Caco-2 (cell line): Measurements from ENCODE around the gene ATP2C1. TPM values are rescaled to one million over a fixed set of nuclear protein-coding genes. Genes with fewer than 3 reads are reported as not detected.

Experiments
- BruUV-seq: library from RNA; stranded (reverse); fragments of 400-500 nt; replicated peaks from 2 replicates; lab custom pipeline; 2021; lab: Mats Ljungman, UMichigan
- CTCF ChIA-PET: fragments of 300-600 bp; sonication (Branson Sonifier 250); formaldehyde crosslinking; loops from one replicate; lab custom pipeline; 2022; ENCODE audit warnings: antibody characterized with exemption; lab: Charles Lee
- POLR2A ChIA-PET: fragments of 300-600 bp; sonication (Branson Sonifier 250); formaldehyde crosslinking; loops from one replicate; lab custom pipeline; 2022; ENCODE audit warnings: antibody characterized with exemption; lab: Charles Lee
- DNase-seq, 2 experiments: peaks; one replicate each; pipeline versions ENCODE4 v3.0.0 to v3.0.0-alpha.2; 2020 to 2022
- H3K27me3 ChIP-seq: replicated peaks from 2 replicates; pipeline ENCODE4 v1.6.0; 2011; ENCODE audit warnings: low read length; ENCODE audit not compliant: control insufficient read depth, insufficient read depth
- H3K36me3 ChIP-seq: 2 replicates; pipeline ENCODE4 v1.5.1; 2011; ENCODE audit warnings: low read length; ENCODE audit not compliant: control insufficient read depth, insufficient read depth
- H3K4me1 ChIP-seq: fragments of 250-450 bp; sonication (Bioruptor Pico); 2 replicates; pipeline ENCODE4 v1.5.1; 2020; ENCODE audit warnings: mild to moderate bottlenecking
- H3K4me3 ChIP-seq: 2 replicates; pipeline ENCODE4 v1.5.1; 2011; ENCODE audit warnings: low read depth, mild to moderate bottlenecking, control low read depth, low read length
- H3K9me3 ChIP-seq: fragments of 250-450 bp; sonication (Bioruptor Pico); 2 replicates; pipeline ENCODE4 v1.5.1; 2020; ENCODE audit warnings: mild to moderate bottlenecking, moderate library complexity
- H3K27ac Mint-ChIP-seq: one replicate; pipeline ENCODE4 v1.8.0; 2022; ENCODE audit warnings: mixed read lengths; ENCODE audit not compliant: unreplicated experiment
- H3K27me3 Mint-ChIP-seq: one replicate; pipeline ENCODE4 v1.8.0; 2022; ENCODE audit warnings: mixed read lengths; ENCODE audit not compliant: insufficient read depth, unreplicated experiment
- H3K36me3 Mint-ChIP-seq: one replicate; pipeline ENCODE4 v1.8.0; 2022; ENCODE audit warnings: mild to moderate bottlenecking, mixed read lengths; ENCODE audit not compliant: insufficient read depth, unreplicated experiment
- H3K4me1 Mint-ChIP-seq: one replicate; pipeline ENCODE4 v1.8.0; 2022; ENCODE audit warnings: low read depth, mixed read lengths; ENCODE audit not compliant: unreplicated experiment
- H3K4me3 Mint-ChIP-seq: one replicate; pipeline ENCODE4 v1.8.0; 2022; ENCODE audit warnings: mild to moderate bottlenecking, moderate library complexity, mixed read lengths; ENCODE audit not compliant: unreplicated experiment
- H3K9me3 Mint-ChIP-seq: one replicate; pipeline ENCODE4 v1.8.0; 2022; ENCODE audit warnings: mixed read lengths; ENCODE audit not compliant: unreplicated experiment
- intact Hi-C: fragments of 100-400 bp; cut with micrococcal nuclease; formaldehyde crosslinking; loops from one replicate; pipeline ENCODE4 v1.10.0; 2022; ENCODE audit not compliant: unreplicated experiment
- total RNA-seq: library from RNA; stranded (reverse); gene quantifications from 2 replicates; pipeline ENCODE4 v1.2.3, GENCODE V29; 2022
- TF ChIP-seq, protein P1 (sequence below), 2 experiments: fragments of 200-600 bp in 1 of 2; IDR thresholded peaks; 1 replicate in 1 of 2; 2 replicates in 1 of 2; pipeline versions ENCODE4 v1.5.1 to v1.8.0; 2011 to 2022; ENCODE audit warnings: antibody characterized with exemption in 1 of 2, control low read depth in 1 of 2, inconsistent platforms in 1 of 2, low read depth in 1 of 2, low read length in 1 of 2, mild to moderate bottlenecking in 1 of 2, moderate library complexity in 1 of 2; ENCODE audit not compliant: insufficient read depth in 1 of 2, severe bottlenecking in 1 of 2, unreplicated experiment in 1 of 2

The ATP2C1 gene
- total RNA-seq, 1 experiment from 2014 or later = 64.9 TPM

DNA sequence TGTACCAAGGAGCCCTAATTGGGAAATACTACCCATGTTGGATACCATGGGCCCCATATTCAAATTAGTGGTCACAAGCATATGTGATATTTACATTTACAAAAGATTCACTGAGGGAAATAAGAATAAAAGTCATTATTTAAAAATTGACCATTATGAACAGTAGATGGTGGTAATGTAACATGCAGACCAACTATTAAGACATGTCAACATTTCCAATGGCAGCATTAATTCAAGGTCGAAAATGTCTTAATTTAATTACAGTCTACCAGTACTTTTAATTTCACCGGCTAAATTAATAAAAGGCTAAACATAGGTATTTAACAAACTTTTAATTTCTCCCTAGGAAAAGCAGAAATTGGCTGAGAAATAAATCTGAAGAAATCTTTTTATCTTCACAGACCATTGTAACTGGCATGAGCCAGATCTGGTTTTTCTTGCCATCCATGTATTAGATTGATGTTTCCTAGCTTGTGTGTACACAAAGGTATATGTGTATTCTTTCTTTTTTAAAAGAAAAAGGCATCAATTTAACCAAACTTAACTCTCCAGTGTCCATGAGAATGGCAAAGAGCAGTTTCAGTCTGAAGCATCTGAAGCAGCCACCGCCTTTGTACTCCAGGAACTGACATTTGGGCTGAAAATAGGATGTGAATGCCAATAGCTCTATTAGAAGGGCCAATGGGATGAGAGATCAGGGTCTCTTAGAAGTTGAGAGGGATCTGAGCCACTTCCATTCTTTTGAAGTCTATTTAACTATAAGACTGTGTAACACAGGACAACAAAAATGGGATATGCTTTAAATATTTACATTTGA, 159.4 kb downstream of the ATP2C1 start:
- no TSS peak for BruUV-seq
- ChIA-PET POLR2A (no interaction called here), CTCF (no interaction called here)
- no peaks in the 10 kb centered on the region for H3K36me3 Mint-ChIP-seq
- H3K27me3 ChIP-seq = no peaks in the 10 kb centered on the region
- H3K27me3 Mint-ChIP-seq = no peaks in the 10 kb centered on the region
- no peak overlapping the region for H3K4me3 Mint-ChIP-seq
- intact Hi-C loops = no loop called here
- DNase-seq = no peak
- no peaks in the 10 kb centered on the region for H3K4me1 ChIP-seq
- no peaks in the 10 kb centered on the region for H3K36me3 ChIP-seq
- TF ChIP-seq, protein P1, sequence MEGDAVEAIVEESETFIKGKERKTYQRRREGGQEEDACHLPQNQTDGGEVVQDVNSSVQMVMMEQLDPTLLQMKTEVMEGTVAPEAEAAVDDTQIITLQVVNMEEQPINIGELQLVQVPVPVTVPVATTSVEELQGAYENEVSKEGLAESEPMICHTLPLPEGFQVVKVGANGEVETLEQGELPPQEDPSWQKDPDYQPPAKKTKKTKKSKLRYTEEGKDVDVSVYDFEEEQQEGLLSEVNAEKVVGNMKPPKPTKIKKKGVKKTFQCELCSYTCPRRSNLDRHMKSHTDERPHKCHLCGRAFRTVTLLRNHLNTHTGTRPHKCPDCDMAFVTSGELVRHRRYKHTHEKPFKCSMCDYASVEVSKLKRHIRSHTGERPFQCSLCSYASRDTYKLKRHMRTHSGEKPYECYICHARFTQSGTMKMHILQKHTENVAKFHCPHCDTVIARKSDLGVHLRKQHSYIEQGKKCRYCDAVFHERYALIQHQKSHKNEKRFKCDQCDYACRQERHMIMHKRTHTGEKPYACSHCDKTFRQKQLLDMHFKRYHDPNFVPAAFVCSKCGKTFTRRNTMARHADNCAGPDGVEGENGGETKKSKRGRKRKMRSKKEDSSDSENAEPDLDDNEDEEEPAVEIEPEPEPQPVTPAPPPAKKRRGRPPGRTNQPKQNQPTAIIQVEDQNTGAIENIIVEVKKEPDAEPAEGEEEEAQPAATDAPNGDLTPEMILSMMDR (IDR thresholded peaks at IDR 0.05; ENCODE audit: insufficient read depth in 1 of 2, low read depth in 1 of 2, low read length in 1 of 2, severe bottlenecking in 1 of 2, unreplicated experiment in 1 of 2) = no peak
- peaks cover 6% of the 10 kb centered on the region for H3K4me1 Mint-ChIP-seq
- no peaks in the 10 kb centered on the region for H3K9me3 Mint-ChIP-seq
- H3K9me3 ChIP-seq = no peaks in the 10 kb centered on the region
- H3K27ac Mint-ChIP-seq = no peak overlapping the region
- H3K4me3 ChIP-seq = no peak overlapping the region

Other genes with a start within 250 kb of the ATP2C1 start
- 20.0 and 23.1 TPM in 2 replicates for gene PIK3R4, start 147.3 kb upstream of the ATP2C1 start, total RNA-seq
- 8.7 and 11.0 TPM in 2 replicates for gene ASTE1, start 132.7 kb downstream of the ATP2C1 start, total RNA-seq
- 3.9 and 4.4 TPM in 2 replicates for gene NEK11, start 132.8 kb downstream of the ATP2C1 start, total RNA-seq